H9 (cell line): ENCODE measurements around the gene ZNF587. TPM values are rescaled to one million over a fixed set of nuclear protein-coding genes. Genes with fewer than 3 reads are reported as not detected.

Experiments
- DNase-seq: peaks from one replicate; pipeline ENCODE4 v3.0.0-alpha.2; 2017
- H2AFZ ChIP-seq: one replicate; pipeline ENCODE4 v1.6.1; 2013; ENCODE audit warnings: mild to moderate bottlenecking, low read length, control low read depth, moderate library complexity
- H2AK5ac ChIP-seq: 2 replicates; pipeline ENCODE4 v1.6.1; 2013; ENCODE audit warnings: low read length, control low read depth, mixed read lengths; ENCODE audit not compliant: insufficient read length
- H2BK120ac ChIP-seq: one replicate; pipeline ENCODE4 v1.6.1; 2013; ENCODE audit warnings: low read depth, mild to moderate bottlenecking, low read length, control low read depth, inconsistent platforms; ENCODE audit not compliant: poor library complexity, severe bottlenecking
- H2BK12ac ChIP-seq: 2 replicates; pipeline ENCODE4 v1.6.1; 2013; ENCODE audit warnings: low read length, control low read depth, mixed read lengths, low read depth; ENCODE audit not compliant: insufficient read length
- H2BK15ac ChIP-seq: 2 replicates; pipeline ENCODE4 v1.6.1; 2013; ENCODE audit warnings: low read depth, low read length, control low read depth
- H2BK20ac ChIP-seq: one replicate; pipeline ENCODE4 v1.6.1; 2013; ENCODE audit warnings: low read depth, mild to moderate bottlenecking, low read length, control low read depth, inconsistent platforms; ENCODE audit not compliant: poor library complexity, severe bottlenecking
- H2BK5ac ChIP-seq: 2 replicates; pipeline ENCODE4 v1.6.1; 2013; ENCODE audit warnings: low read length, control low read depth, mixed read lengths; ENCODE audit not compliant: insufficient read length
- H3K14ac ChIP-seq: 2 replicates; pipeline ENCODE4 v1.6.1; 2013; ENCODE audit warnings: low read length, control low read depth; ENCODE audit not compliant: insufficient read depth
- H3K18ac ChIP-seq: 2 replicates; pipeline ENCODE4 v1.6.1; 2013; ENCODE audit warnings: low read depth, mild to moderate bottlenecking, mixed read lengths, low read length, control low read depth; ENCODE audit not compliant: insufficient read length
- H3K23ac ChIP-seq: 2 replicates; pipeline ENCODE4 v1.6.1; 2013; ENCODE audit warnings: low read length, control low read depth, mixed read lengths, low read depth; ENCODE audit not compliant: insufficient read length
- H3K23me2 ChIP-seq: 2 replicates; pipeline ENCODE4 v1.6.1; 2013; ENCODE audit warnings: low read depth, mild to moderate bottlenecking, mixed read lengths, low read length, control low read depth; ENCODE audit not compliant: insufficient read length, poor library complexity, severe bottlenecking
- H3K27ac ChIP-seq: 2 replicates; pipeline ENCODE4 v1.5.1; 2013; ENCODE audit warnings: low read length, control low read depth, mixed read lengths, low read depth; ENCODE audit not compliant: insufficient read length
- H3K27me3 ChIP-seq: 2 replicates; pipeline ENCODE4 v1.6.1; 2013; ENCODE audit warnings: low read length, control low read depth, inconsistent platforms; ENCODE audit not compliant: insufficient read depth
- H3K4ac ChIP-seq: 2 replicates; pipeline ENCODE4 v1.6.1; 2013; ENCODE audit warnings: low read depth, mild to moderate bottlenecking, control low read depth, inconsistent platforms, low read length, moderate library complexity
- H3K4me1 ChIP-seq: 2 replicates; pipeline ENCODE4 v1.6.1; 2013; ENCODE audit warnings: low read length, control low read depth, inconsistent platforms; ENCODE audit not compliant: insufficient read depth
- H3K4me2 ChIP-seq: 2 replicates; pipeline ENCODE4 v1.6.1; 2013; ENCODE audit warnings: low read length, control low read depth, mixed read lengths; ENCODE audit not compliant: insufficient read length, insufficient read depth
- H3K56ac ChIP-seq: 2 replicates; pipeline ENCODE4 v1.6.1; 2013; ENCODE audit warnings: low read depth, mild to moderate bottlenecking, mixed read lengths, low read length, control low read depth; ENCODE audit not compliant: insufficient read length
- H3K79me1 ChIP-seq: 2 replicates; pipeline ENCODE4 v1.6.1; 2013; ENCODE audit warnings: low read depth, mild to moderate bottlenecking, moderate library complexity, low read length, control low read depth, inconsistent platforms; ENCODE audit not compliant: insufficient read depth, poor library complexity, severe bottlenecking
- H3K79me2 ChIP-seq: 2 replicates; pipeline ENCODE4 v1.6.1; 2013; ENCODE audit warnings: low read length, control low read depth, inconsistent platforms; ENCODE audit not compliant: insufficient read depth
- H3K9ac ChIP-seq: 2 replicates; pipeline ENCODE4 v1.6.1; 2013; ENCODE audit warnings: low read length, control low read depth, mixed read lengths; ENCODE audit not compliant: insufficient read length; ENCODE audit errors: extremely low read depth
- H3K9me3 ChIP-seq: one replicate; pipeline ENCODE4 v1.6.1; 2013; ENCODE audit warnings: low read depth, low read length, inconsistent platforms; ENCODE audit not compliant: control insufficient read depth
- H3T11ph ChIP-seq: one replicate; pipeline ENCODE4 v1.6.1; 2013; ENCODE audit warnings: mild to moderate bottlenecking, low read length, control low read depth, inconsistent platforms
- H4K20me1 ChIP-seq: one replicate; pipeline ENCODE4 v1.6.1; 2013; ENCODE audit not compliant: control insufficient read depth, insufficient read length, insufficient read depth
- H4K5ac ChIP-seq: 2 replicates; pipeline ENCODE4 v1.6.1; 2013; ENCODE audit warnings: low read depth, mild to moderate bottlenecking, mixed read lengths, low read length, control low read depth; ENCODE audit not compliant: insufficient read length
- H4K8ac ChIP-seq: replicated peaks from 2 replicates; pipeline ENCODE4 v1.6.1; 2013; ENCODE audit warnings: low read length, control low read depth, mixed read lengths, low read depth; ENCODE audit not compliant: insufficient read length
- H4K91ac ChIP-seq: 2 replicates; pipeline ENCODE4 v1.6.1; 2013; ENCODE audit warnings: low read depth, mild to moderate bottlenecking, moderate library complexity, mixed read lengths, low read length, control low read depth; ENCODE audit not compliant: insufficient read length
- H3K27ac Mint-ChIP-seq, 3 experiments: 2 replicates in 2 of 3; 3 replicates in 1 of 3; pipeline ENCODE4 v1.8.0; 2020 to 2021; ENCODE audit warnings: mixed read lengths in 3 of 3, mild to moderate bottlenecking in 1 of 3, moderate library complexity in 1 of 3
- H3K27me3 Mint-ChIP-seq: 2 replicates; pipeline ENCODE4 v1.8.0; 2021; ENCODE audit warnings: low read depth, mild to moderate bottlenecking, moderate library complexity, mixed read lengths
- H3K36me3 Mint-ChIP-seq, 3 experiments: 2 replicates in 2 of 3; 3 replicates in 1 of 3; pipeline ENCODE4 v1.8.0; 2020 to 2021; ENCODE audit warnings: low read depth in 3 of 3, mixed read lengths in 3 of 3; ENCODE audit not compliant: insufficient read depth in 1 of 3
- H3K4me1 Mint-ChIP-seq, 2 experiments: 2 replicates each; pipeline ENCODE4 v1.8.0; 2020; ENCODE audit warnings: mixed read lengths in 2 of 2
- H3K4me3 Mint-ChIP-seq, 2 experiments: 2 replicates in 1 of 2; 3 replicates in 1 of 2; pipeline ENCODE4 v1.8.0; 2020 to 2021; ENCODE audit warnings: mild to moderate bottlenecking in 2 of 2, mixed read lengths in 2 of 2, moderate library complexity in 1 of 2
- H3K9me3 Mint-ChIP-seq, 2 experiments: 2 replicates in 1 of 2; 3 replicates in 1 of 2; pipeline ENCODE4 v1.8.0; 2020; ENCODE audit warnings: mild to moderate bottlenecking in 2 of 2, mixed read lengths in 2 of 2, moderate library complexity in 1 of 2
- WGBS: extraction: QIAGEN DNeasy Blood & Tissue Kit; methylation state at CpG from one replicate; pipeline ENCODE4 v1.1.7; 2013; ENCODE audit warnings: missing lambda C conversion rate, low lambda C conversion rate, mixed read lengths; ENCODE audit not compliant: insufficient read length; ENCODE audit errors: extremely low coverage; 5-methylcytosine and 5-hydroxymethylcytosine counted together
- total RNA-seq: library from RNA; stranded (reverse); gene quantifications from 2 replicates; pipeline ENCODE4 v1.2.1, GENCODE V29; 2021
- TF ChIP-seq, protein P1 (sequence below): fragments of 200-600 bp; sonication (generic); conservative IDR thresholded peaks from 3 replicates; pipeline ENCODE4 v1.8.0; 2021; ENCODE audit warnings: antibody characterized with exemption, mild to moderate bottlenecking

Gene ZNF587
- total RNA-seq, 1 experiment from 2014 or later, result 40.0 TPM

DNA sequence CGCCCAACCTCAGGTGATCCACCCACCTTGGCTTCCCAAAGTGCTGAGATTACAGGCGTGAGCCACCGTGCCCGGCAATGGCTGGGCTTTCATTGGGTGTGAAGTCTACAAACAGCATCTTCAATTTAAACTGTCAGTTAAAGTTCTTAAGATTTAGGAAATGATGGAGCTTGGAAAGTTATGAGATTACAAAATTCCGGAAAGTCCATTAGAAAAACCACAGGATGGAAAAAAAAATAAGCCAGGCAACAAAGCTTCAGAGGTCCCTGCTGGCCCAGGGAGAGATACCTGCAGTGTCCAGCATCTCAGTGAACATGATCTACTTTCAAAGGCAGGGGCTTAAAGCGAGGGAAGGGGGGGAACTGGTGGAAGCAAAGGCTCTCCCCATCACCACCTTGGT lies 24.1 kb upstream of the ZNF587 start:
- Histone ChIP-seq H4K91ac (no peak overlapping the region), H3T11ph (no peak overlapping the region), H3K14ac (no peak overlapping the region), H2BK20ac (no peak overlapping the region), H4K20me1 (no peaks in the 10 kb centered on the region), H2AFZ (no peak overlapping the region), H3K4me1 (no peaks in the 10 kb centered on the region; the same call in 1 of the 2 replicates), H3K27me3 (no peaks in the 10 kb centered on the region), H3K9me3 (no peaks in the 10 kb centered on the region), H3K23ac (no peak overlapping the region), H4K5ac (no peak overlapping the region), H3K27ac (no peak overlapping the region), H3K18ac (no peak overlapping the region), H4K8ac (no peak overlapping the region), H3K4ac (no peak overlapping the region), H2AK5ac (no peak overlapping the region), H3K4me2 (no peak overlapping the region), H3K23me2 (peaks cover 3% of the 10 kb centered on the region), H3K79me2 (peaks cover 34% of the 10 kb centered on the region), H2BK15ac (no peak overlapping the region), H3K9ac (no peak overlapping the region), H3K56ac (no peak overlapping the region), H2BK120ac (no peak overlapping the region), H3K79me1 (peaks cover 7% of the 10 kb centered on the region), H2BK12ac (no peak overlapping the region), H2BK5ac (no peak overlapping the region)
- Mint-ChIP-seq H3K27me3 (no peaks in the 10 kb centered on the region), H3K27ac (no peak overlapping the region; a peak in 1 of 7 replicates), H3K36me3 (peaks cover 16 to 67% (median 50%) of the 10 kb centered on the region in 3 experiments; a peak in 6 of 7 replicates), H3K4me1 (peaks cover 33 to 39% of the 10 kb centered on the region in 2 experiments), H3K4me3 (no peak overlapping the region; a peak in 1 of 5 replicates), H3K9me3 (no peaks in the 10 kb centered on the region)
- WGBS, result no CpG with 5 or more reads among the region's 6 CpGs
- TF ChIP-seq, protein P1, sequence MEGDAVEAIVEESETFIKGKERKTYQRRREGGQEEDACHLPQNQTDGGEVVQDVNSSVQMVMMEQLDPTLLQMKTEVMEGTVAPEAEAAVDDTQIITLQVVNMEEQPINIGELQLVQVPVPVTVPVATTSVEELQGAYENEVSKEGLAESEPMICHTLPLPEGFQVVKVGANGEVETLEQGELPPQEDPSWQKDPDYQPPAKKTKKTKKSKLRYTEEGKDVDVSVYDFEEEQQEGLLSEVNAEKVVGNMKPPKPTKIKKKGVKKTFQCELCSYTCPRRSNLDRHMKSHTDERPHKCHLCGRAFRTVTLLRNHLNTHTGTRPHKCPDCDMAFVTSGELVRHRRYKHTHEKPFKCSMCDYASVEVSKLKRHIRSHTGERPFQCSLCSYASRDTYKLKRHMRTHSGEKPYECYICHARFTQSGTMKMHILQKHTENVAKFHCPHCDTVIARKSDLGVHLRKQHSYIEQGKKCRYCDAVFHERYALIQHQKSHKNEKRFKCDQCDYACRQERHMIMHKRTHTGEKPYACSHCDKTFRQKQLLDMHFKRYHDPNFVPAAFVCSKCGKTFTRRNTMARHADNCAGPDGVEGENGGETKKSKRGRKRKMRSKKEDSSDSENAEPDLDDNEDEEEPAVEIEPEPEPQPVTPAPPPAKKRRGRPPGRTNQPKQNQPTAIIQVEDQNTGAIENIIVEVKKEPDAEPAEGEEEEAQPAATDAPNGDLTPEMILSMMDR, result no peak
- no peak for DNase-seq
